Endothelial cell of umbilical vein (primary cell): ENCODE measurements around the gene SLC30A7. TPM values are rescaled to one million over a fixed set of nuclear protein-coding genes. Genes with fewer than 3 reads are reported as not detected.
A peak's percentile ranks its signal among the peaks of the same experiment; 100 is the strongest.

Experiments used
- BruUV-seq: library from RNA; stranded (reverse); fragments of 400-500 nt; replicated peaks from 2 replicates; lab custom pipeline; 2021; lab: Mats Ljungman, UMichigan
- CTCF ChIA-PET: fragments of 300-600, 350-600 bp; sonication (Branson Sonifier 250); formaldehyde crosslinking; loops from one replicate; lab custom pipeline; 2021; ENCODE audit warnings: antibody characterized with exemption, inconsistent platforms; lab: Charles Lee
- POLR2A ChIA-PET: fragments of 300-600, 350-600 bp; sonication (Branson Sonifier 250); formaldehyde crosslinking; loops from one replicate; lab custom pipeline; 2021; ENCODE audit warnings: antibody characterized with exemption, inconsistent platforms; lab: Charles Lee
- DNase-seq: peaks from one replicate; pipeline ENCODE4 v3.0.0-alpha.2; 2011; ENCODE audit warnings: low read depth, low spot score
- FAIRE-seq: peaks from 2 replicates; lab custom pipeline; 2011; peaks lifted over from hg19 to GRCh38; lab: Jason Lieb, UNC
- H2AFZ ChIP-seq: 2 replicates; pipeline ENCODE4 v1.6.0; 2012; ENCODE audit warnings: low read depth, low read length, control low read depth, inconsistent platforms
- H3K27ac ChIP-seq: 2 replicates; pipeline ENCODE4 v1.5.1; 2011; ENCODE audit warnings: low read depth, mild to moderate bottlenecking, control low read depth, low read length, moderate library complexity; ENCODE audit not compliant: insufficient read depth
- H3K27me3 ChIP-seq, 2 experiments: 2 replicates each; pipeline versions ENCODE4 v1.6.0 to v1.6.1; 2011; ENCODE audit warnings: low read length in 2 of 2, mixed read lengths in 1 of 2; ENCODE audit not compliant: control insufficient read depth in 2 of 2, insufficient read depth in 2 of 2
- H3K36me3 ChIP-seq, 2 experiments: 2 replicates in 1 of 2; 3 replicates in 1 of 2; pipeline ENCODE4 v1.5.1; 2011; ENCODE audit warnings: low read length in 2 of 2, mild to moderate bottlenecking in 1 of 2, moderate library complexity in 1 of 2; ENCODE audit not compliant: control insufficient read depth in 2 of 2, insufficient read depth in 2 of 2; ENCODE audit errors: extremely low read depth in 1 of 2
- H3K4me1 ChIP-seq: 3 replicates; pipeline ENCODE4 v1.5.1; 2011; ENCODE audit warnings: mild to moderate bottlenecking, low read length; ENCODE audit not compliant: control insufficient read depth, insufficient read depth; ENCODE audit errors: extremely low read depth
- H3K4me2 ChIP-seq: 2 replicates; pipeline ENCODE4 v1.6.1; 2011; ENCODE audit warnings: low read length, control low read depth, mixed read lengths; ENCODE audit not compliant: insufficient read depth
- H3K4me3 ChIP-seq, 3 experiments: fragments of 200-600 bp in 1 of 3; sonication (generic), shearing (Covaris generic) in 1 of 3; replicated peaks in 1 of 3; 2 replicates each; pipeline ENCODE4 v1.5.1; 2011 to 2016; ENCODE audit warnings: control low read depth in 3 of 3, low read length in 3 of 3, mild to moderate bottlenecking in 2 of 3, inconsistent platforms in 1 of 3, low read depth in 1 of 3, moderate library complexity in 1 of 3; ENCODE audit not compliant: insufficient read depth in 1 of 3
- H3K79me2 ChIP-seq: 2 replicates; pipeline ENCODE4 v1.6.0; 2012; ENCODE audit warnings: low read length, inconsistent platforms; ENCODE audit not compliant: control insufficient read depth, insufficient read depth
- H3K9ac ChIP-seq: replicated peaks from 2 replicates; pipeline ENCODE3; 2011; ENCODE audit warnings: low read length, control low read depth; ENCODE audit not compliant: insufficient read depth; ENCODE audit errors: extremely low read depth
- H3K9me1 ChIP-seq: replicated peaks from 3 replicates; pipeline ENCODE4 v1.6.0; 2011; ENCODE audit warnings: mild to moderate bottlenecking, low read length; ENCODE audit not compliant: control insufficient read depth, insufficient read depth; ENCODE audit errors: extremely low read depth
- H3K9me3 ChIP-seq: replicated peaks from 2 replicates; pipeline ENCODE4 v1.5.1; 2012; ENCODE audit warnings: low read length, inconsistent platforms; ENCODE audit not compliant: control insufficient read depth, insufficient read depth
- H4K20me1 ChIP-seq: replicated peaks from 2 replicates; pipeline ENCODE3; 2011; ENCODE audit warnings: mild to moderate bottlenecking, low read length; ENCODE audit not compliant: control insufficient read depth, insufficient read depth; ENCODE audit errors: extremely low read depth
- CTCF ChIP-seq, 2 donors: IDR thresholded peaks; 1 replicate in 1 of 2; 2 replicates in 1 of 2; pipeline ENCODE4 v1.5.1; 2011; ENCODE audit warnings: low read length in 2 of 2, mild to moderate bottlenecking in 2 of 2, moderate library complexity in 2 of 2, control low read depth in 1 of 2, inconsistent platforms in 1 of 2, low read depth in 1 of 2; ENCODE audit not compliant: insufficient read depth in 1 of 2; ENCODE audit errors: extremely low read depth in 1 of 2
- EZH2 ChIP-seq: IDR thresholded peaks from 2 replicates; pipeline ENCODE4 v1.6.1; 2012; ENCODE audit warnings: borderline replicate concordance, low read depth, mild to moderate bottlenecking, moderate library complexity, low read length, inconsistent platforms; ENCODE audit not compliant: severe bottlenecking
- FOS ChIP-seq: IDR thresholded peaks from 2 replicates; pipeline ENCODE4 v1.6.1; 2011; ENCODE audit warnings: mild to moderate bottlenecking, low read length, moderate library complexity, borderline replicate concordance; ENCODE audit not compliant: insufficient read depth
- GATA2 ChIP-seq: IDR thresholded peaks from 2 replicates; pipeline ENCODE4 v1.7.0; 2011; ENCODE audit warnings: low read depth, mild to moderate bottlenecking, moderate library complexity, mixed read lengths, low read length; ENCODE audit not compliant: insufficient read length, insufficient read depth
- JUN ChIP-seq: IDR thresholded peaks from 2 replicates; pipeline ENCODE4 v1.6.1; 2011; ENCODE audit warnings: borderline replicate concordance, low read depth; ENCODE audit not compliant: insufficient read length, insufficient read depth
- MYC ChIP-seq: IDR thresholded peaks from one replicate; pipeline ENCODE4 v1.6.1; 2011; ENCODE audit warnings: mild to moderate bottlenecking, low read depth, low read length
- POLR2A ChIP-seq: IDR thresholded peaks from 2 replicates; pipeline ENCODE4 v1.6.1; 2012; ENCODE audit warnings: low read depth, mild to moderate bottlenecking, control low read depth, low read length
- POLR2AphosphoS5 ChIP-seq: IDR thresholded peaks from 2 replicates; pipeline ENCODE4 v1.6.1; 2012; ENCODE audit warnings: low read depth, mild to moderate bottlenecking, control low read depth, low read length, moderate library complexity; ENCODE audit not compliant: insufficient read depth
- dilution Hi-C: fragments of 300-500 bp; cut with MboI; formaldehyde crosslinking; loops from one replicate; pipeline ENCODE4 v1.15.0; 2019; ENCODE audit warnings: low sequenced_read_pairs; ENCODE audit not compliant: extremely low pct_ligation_motif_present
- intact Hi-C: fragments of 100-400 bp; cut with micrococcal nuclease; formaldehyde crosslinking; loops from one replicate; pipeline ENCODE4 v1.10.0; 2022
- polyA plus RNA-seq, 4 experiments: library from polyadenylated mRNA; depleted of rRNA in 3 of 4; stranded (reverse) in 3 of 4; unstranded in 1 of 4; fragments of >200 nt; gene quantifications; 2 replicates each; pipeline versions ENCODE4 v1.2.1 to v1.2.3, GENCODE V29; 2011 to 2012; ENCODE audit warnings: missing spikeins in 1 of 4
- total RNA-seq: library from RNA; stranded (reverse); gene quantifications from 2 replicates; pipeline ENCODE4 v1.2.3, GENCODE V29; 2021
- TF ChIP-seq, protein P1 (sequence below): IDR thresholded peaks from 2 replicates; pipeline ENCODE4 v1.6.1; 2011; ENCODE audit not compliant: insufficient read depth, insufficient read length

SLC30A7 gene
- total and polyA plus RNA-seq, 2 donors (not counting 3 experiments of a cell fraction or from before 2014, with no cell fraction given) = 9.3 to 38.6 TPM

DNA sequence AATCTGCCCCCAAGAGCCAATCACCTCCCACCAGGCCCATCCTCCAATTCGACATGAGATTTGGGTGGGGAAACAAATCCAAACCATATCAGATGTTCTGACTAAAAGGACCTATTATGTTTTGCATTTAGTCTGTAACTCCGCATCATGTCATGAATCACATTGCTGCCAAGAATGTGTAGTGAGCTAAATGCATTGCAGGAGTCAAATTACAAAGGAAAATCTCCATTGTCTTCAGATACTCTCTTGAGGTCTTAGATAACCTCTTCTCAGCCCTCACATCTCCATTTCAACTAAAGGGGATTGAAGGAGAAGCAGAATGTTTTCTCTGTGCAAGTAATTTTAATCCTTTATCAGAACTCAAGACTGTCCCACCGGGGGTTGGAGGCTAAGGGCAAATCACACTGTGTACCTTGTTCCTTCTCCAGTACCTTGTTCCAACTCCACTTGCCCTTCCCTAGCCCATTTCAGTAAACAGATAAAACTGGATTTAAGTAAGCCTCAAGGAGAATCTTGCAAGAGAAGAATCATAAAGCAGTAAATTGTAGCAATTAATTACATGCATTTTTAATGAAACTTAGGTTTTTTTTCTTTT, 35.4 kb upstream of the SLC30A7 start:
- no peaks in the 10 kb centered on the region for H3K27me3 ChIP-seq
- no TSS peak for BruUV-seq
- TF ChIP-seq, protein P1, sequence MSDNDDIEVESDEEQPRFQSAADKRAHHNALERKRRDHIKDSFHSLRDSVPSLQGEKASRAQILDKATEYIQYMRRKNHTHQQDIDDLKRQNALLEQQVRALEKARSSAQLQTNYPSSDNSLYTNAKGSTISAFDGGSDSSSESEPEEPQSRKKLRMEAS = no peak
- TF ChIP-seq POLR2A (no peak), FOS (no peak), GATA2 (no peak), CTCF (IDR thresholded peaks at IDR 0.05; ENCODE audit: extremely low read depth in 1 of 2, insufficient read depth in 1 of 2, low read depth in 1 of 2, low read length in 2 of 2) (no peak), EZH2 (no peak), POLR2AphosphoS5 (no peak), MYC (no peak), JUN (no peak)
- ChIA-PET POLR2A (no interaction called here), CTCF (interaction anchor here (1.0 to 1.3 kb wide), 6 partner anchors 8 to 401 kb away, joined by 3 to 9 read pairs (median 4); no protein-coding TSS in a partner anchor)
- H3K4me1 ChIP-seq = peaks cover 12% of the 10 kb centered on the region
- no peak overlapping the region for H3K4me3 ChIP-seq
- dilution Hi-C loops (loop anchor here (25.0 kb wide), 1 partner anchor 248 kb away; no protein-coding TSS in a partner anchor), intact Hi-C loops (loop anchor here (10.0 kb wide), 2 partner anchors 156 to 566 kb away; no protein-coding TSS in a partner anchor)
- H3K9ac ChIP-seq = no peak overlapping the region
- H3K36me3 ChIP-seq = no peaks in the 10 kb centered on the region
- peak; percentile 67 for FAIRE-seq
- no peaks in the 10 kb centered on the region for H4K20me1 ChIP-seq
- H3K79me2 ChIP-seq = no peaks in the 10 kb centered on the region
- DNase-seq = peak; percentile 85
- no peaks in the 10 kb centered on the region for H3K9me1 ChIP-seq
- peak overlapping the region; percentile 23 for H2AFZ ChIP-seq
- peak overlapping the region; percentile 29 for H3K27ac ChIP-seq
- H3K9me3 ChIP-seq = no peaks in the 10 kb centered on the region
- no peak overlapping the region for H3K4me2 ChIP-seq
